B cell (primary cell): ENCODE data around the gene IKBKE. TPM values are rescaled to one million over a fixed set of nuclear protein-coding genes. Genes with fewer than 3 reads are reported as not detected.

ENCODE experiments used
- ATAC-seq: fragments of 200-7000 bp; cut with Tn5 transposase; one replicate; pipeline ENCODE4 v1.10.0; 2021; ENCODE audit warnings: low read depth, mild to moderate bottlenecking, moderate number of reproducible peaks, moderate library complexity
- CTCF ChIA-PET: fragments of 350-600 bp; sonication (Branson Sonifier 250); formaldehyde crosslinking; loops from one replicate; lab custom pipeline; 2021; ENCODE audit warnings: antibody characterized with exemption, inconsistent platforms; lab: Charles Lee
- POLR2A ChIA-PET: fragments of 350-600 bp; sonication (Branson Sonifier 250); formaldehyde crosslinking; loops from one replicate; lab custom pipeline; 2021; ENCODE audit warnings: antibody characterized with exemption; lab: Charles Lee
- DNase-seq: peaks from one replicate; pipeline ENCODE4 v3.0.0; 2013
- H2AFZ ChIP-seq: 2 replicates; pipeline ENCODE4 v1.6.1; 2012; ENCODE audit warnings: mild to moderate bottlenecking, low read depth, low read length; ENCODE audit not compliant: insufficient read depth, poor library complexity, severe bottlenecking
- H3K27ac ChIP-seq, 2 donors: 1 replicate in 1 of 2; 2 replicates in 1 of 2; pipeline ENCODE4 v1.5.1; 2012 to 2013; ENCODE audit warnings: low read length in 2 of 2, mild to moderate bottlenecking in 2 of 2, moderate library complexity in 1 of 2
- H3K27me3 ChIP-seq, 4 experiments: fragments of 200-600 bp in 1 of 4; sonication (generic) in 1 of 4; replicated peaks in 1 of 4; 1 replicate in 2 of 4; 2 replicates in 2 of 4; pipeline versions ENCODE4 v1.6.1 to v1.7.0; 2013 to 2016; ENCODE audit warnings: low read length in 3 of 4, mild to moderate bottlenecking in 2 of 4, mixed read lengths in 1 of 4, moderate library complexity in 1 of 4; ENCODE audit not compliant: insufficient read depth in 4 of 4, control insufficient read depth in 3 of 4; ENCODE audit errors: control extremely low read depth in 1 of 4
- H3K36me3 ChIP-seq, 2 experiments: replicated peaks in 1 of 2; 1 replicate in 1 of 2; 2 replicates in 1 of 2; pipeline versions ENCODE4 v1.6.1 to v1.7.1; 2013; ENCODE audit warnings: low read length in 1 of 2; ENCODE audit not compliant: insufficient read depth in 2 of 2, control insufficient read depth in 1 of 2; ENCODE audit errors: control extremely low read depth in 1 of 2, extremely low read depth in 1 of 2
- H3K4me1 ChIP-seq, 2 donors: fragments of 200-600 bp in 1 of 2; sonication (generic) in 1 of 2; 1 replicate in 1 of 2; 2 replicates in 1 of 2; pipeline versions ENCODE4 v1.5.1 to v1.6.1; 2013 to 2017; ENCODE audit warnings: low read length in 2 of 2; ENCODE audit not compliant: control insufficient read depth in 2 of 2, insufficient read depth in 2 of 2
- H3K4me2 ChIP-seq: replicated peaks from 2 replicates; pipeline ENCODE3; 2012; ENCODE audit warnings: mild to moderate bottlenecking, low read depth, low read length; ENCODE audit not compliant: poor library complexity, severe bottlenecking
- H3K4me3 ChIP-seq, 5 experiments: fragments of 200-600 bp in 1 of 5; sonication (generic) in 1 of 5; 1 replicate in 3 of 5; 2 replicates in 2 of 5; pipeline versions ENCODE4 v1.5.1 to v1.7.0; 2011 to 2016; ENCODE audit warnings: low read length in 4 of 5, mild to moderate bottlenecking in 4 of 5, low read depth in 2 of 5, control low read depth in 1 of 5, moderate library complexity in 1 of 5; ENCODE audit not compliant: insufficient read depth in 1 of 5; ENCODE audit errors: control extremely low read depth in 1 of 5, extremely low read depth in 1 of 5
- H3K79me2 ChIP-seq: fragments of 200-600 bp; sonication (generic); one replicate; pipeline ENCODE4 v1.6.0; 2016; ENCODE audit warnings: low read length; ENCODE audit not compliant: control insufficient read depth, insufficient read depth
- H3K9ac ChIP-seq: fragments of 200-600 bp; sonication (generic); 2 replicates; pipeline ENCODE4 v1.6.1; 2017; ENCODE audit warnings: mild to moderate bottlenecking, low read length, moderate library complexity
- H3K9me3 ChIP-seq, 3 donors: one replicate each; pipeline versions ENCODE4 v1.6.1 to v1.7.1; 2013; ENCODE audit warnings: low read length in 2 of 3; ENCODE audit not compliant: control insufficient read depth in 2 of 3, insufficient read depth in 1 of 3; ENCODE audit errors: control extremely low read depth in 1 of 3
- H4K20me1 ChIP-seq: 2 replicates; pipeline ENCODE4 v1.6.0; 2012; ENCODE audit warnings: mild to moderate bottlenecking, low read length; ENCODE audit not compliant: insufficient read depth, control insufficient read depth, poor library complexity, severe bottlenecking
- H3K27ac Mint-ChIP-seq: one replicate; pipeline ENCODE4 v1.8.0; 2021; ENCODE audit warnings: mixed read lengths
- H3K27me3 Mint-ChIP-seq: one replicate; pipeline ENCODE4 v1.8.0; 2021; ENCODE audit warnings: mixed read lengths
- H3K4me1 Mint-ChIP-seq: one replicate; pipeline ENCODE4 v1.8.0; 2021; ENCODE audit warnings: mixed read lengths
- H3K4me3 Mint-ChIP-seq: one replicate; pipeline ENCODE4 v1.8.0; 2021; ENCODE audit warnings: mixed read lengths
- H3K9me3 Mint-ChIP-seq: one replicate; pipeline ENCODE4 v1.8.0; 2022; ENCODE audit warnings: mixed read lengths; ENCODE audit not compliant: insufficient read depth
- EZH2 ChIP-seq: IDR thresholded peaks from 2 replicates; pipeline ENCODE4 v1.6.1; 2012; ENCODE audit warnings: borderline replicate concordance, low read depth, mild to moderate bottlenecking, moderate library complexity, low read length; ENCODE audit not compliant: insufficient read depth, poor library complexity, severe bottlenecking
- WGBS: methylation state at CpG from one replicate; pipeline ENCODE4 v1.1.5; 2013; ENCODE audit warnings: missing lambda C conversion rate; ENCODE audit not compliant: insufficient coverage; 5-methylcytosine and 5-hydroxymethylcytosine counted together
- intact Hi-C: fragments of 100-400 bp; cut with micrococcal nuclease; formaldehyde crosslinking; loops from one replicate; pipeline ENCODE4 v1.10.0; 2022
- polyA plus RNA-seq: library from polyadenylated mRNA; depleted of rRNA; stranded (reverse); fragments of >200 nt; gene quantifications from 2 replicates; pipeline ENCODE4 v1.2.3, GENCODE V29; 2012
- total RNA-seq, 2 donors: library from RNA; stranded (reverse); fragments of 120-200 nt in 1 of 2; gene quantifications; 1 replicate in 1 of 2; 2 replicates in 1 of 2; pipeline versions ENCODE4 v1.2.3 to v1.2.4, GENCODE V29; 2013 to 2022
- TF ChIP-seq, protein P1 (sequence below): fragments of 200-600 bp; IDR thresholded peaks from one replicate; pipeline ENCODE4 v1.8.0; 2022; ENCODE audit warnings: antibody characterized with exemption, mild to moderate bottlenecking

IKBKE gene
- total and polyA plus RNA-seq, 2 donors (not counting 1 experiment from before 2014, with no cell fraction given) = 40.8 to 55.4 TPM

DNA sequence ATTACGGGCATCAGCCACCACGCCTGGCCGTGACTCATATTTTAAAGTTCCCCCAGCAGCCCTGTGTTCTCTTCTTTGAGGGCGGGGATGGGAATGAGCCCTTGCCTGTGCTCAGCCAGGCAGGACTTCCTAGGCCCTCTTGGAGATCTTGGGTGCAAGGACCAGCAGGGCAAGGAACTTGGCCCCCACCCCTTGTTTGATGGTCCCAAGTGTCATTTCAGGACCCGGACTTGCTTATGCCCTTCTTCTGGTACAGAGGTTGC is 46.4 kb downstream of the IKBKE start:
- ChIA-PET POLR2A (interaction anchor here (1.4 kb wide), 1 partner anchor 9 kb away, joined by 3 read pairs; the partner anchor contains the start of gene RASSF5), CTCF (interaction anchor here (0.7 to 2.6 kb wide), 2 partner anchors 25 to 29 kb away, joined by 3 to 13 read pairs; no protein-coding TSS in a partner anchor)
- H3K4me3 ChIP-seq = no peak overlapping the region
- intact Hi-C loops = loop anchor here (1.0 kb wide), 1 partner anchor 9 kb away; the partner anchor contains the start of gene RASSF5
- H3K4me1 Mint-ChIP-seq = peaks cover 6% of the 10 kb centered on the region
- no peaks in the 10 kb centered on the region for H3K27me3 Mint-ChIP-seq
- H3K27ac ChIP-seq = no peak overlapping the region
- no peaks in the 10 kb centered on the region for H3K36me3 ChIP-seq
- WGBS = 83% methylated on average over 5 of the region's 5 CpGs
- no peak overlapping the region for H3K27ac Mint-ChIP-seq
- H3K27me3 ChIP-seq = peaks cover 0 to 16% (median 2%) of the 10 kb centered on the region in 4 experiments
- H3K79me2 ChIP-seq = no peaks in the 10 kb centered on the region
- ATAC-seq = no peak
- H3K4me3 Mint-ChIP-seq = no peak overlapping the region
- H3K4me1 ChIP-seq = peaks cover 10 to 12% of the 10 kb centered on the region in 2 donors
- TF ChIP-seq, protein P1, sequence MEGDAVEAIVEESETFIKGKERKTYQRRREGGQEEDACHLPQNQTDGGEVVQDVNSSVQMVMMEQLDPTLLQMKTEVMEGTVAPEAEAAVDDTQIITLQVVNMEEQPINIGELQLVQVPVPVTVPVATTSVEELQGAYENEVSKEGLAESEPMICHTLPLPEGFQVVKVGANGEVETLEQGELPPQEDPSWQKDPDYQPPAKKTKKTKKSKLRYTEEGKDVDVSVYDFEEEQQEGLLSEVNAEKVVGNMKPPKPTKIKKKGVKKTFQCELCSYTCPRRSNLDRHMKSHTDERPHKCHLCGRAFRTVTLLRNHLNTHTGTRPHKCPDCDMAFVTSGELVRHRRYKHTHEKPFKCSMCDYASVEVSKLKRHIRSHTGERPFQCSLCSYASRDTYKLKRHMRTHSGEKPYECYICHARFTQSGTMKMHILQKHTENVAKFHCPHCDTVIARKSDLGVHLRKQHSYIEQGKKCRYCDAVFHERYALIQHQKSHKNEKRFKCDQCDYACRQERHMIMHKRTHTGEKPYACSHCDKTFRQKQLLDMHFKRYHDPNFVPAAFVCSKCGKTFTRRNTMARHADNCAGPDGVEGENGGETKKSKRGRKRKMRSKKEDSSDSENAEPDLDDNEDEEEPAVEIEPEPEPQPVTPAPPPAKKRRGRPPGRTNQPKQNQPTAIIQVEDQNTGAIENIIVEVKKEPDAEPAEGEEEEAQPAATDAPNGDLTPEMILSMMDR = no peak
- no peak for TF ChIP-seq EZH2
- no peak overlapping the region for H2AFZ ChIP-seq
- no peak overlapping the region for H3K4me2 ChIP-seq
- DNase-seq = no peak
- no peak overlapping the region for H3K9ac ChIP-seq
- H3K9me3 ChIP-seq = peaks cover 0 to 7% (median 0%) of the 10 kb centered on the region in 3 donors
- H4K20me1 ChIP-seq = no peaks in the 10 kb centered on the region
- H3K9me3 Mint-ChIP-seq = peaks cover 2% of the 10 kb centered on the region

DNA sequence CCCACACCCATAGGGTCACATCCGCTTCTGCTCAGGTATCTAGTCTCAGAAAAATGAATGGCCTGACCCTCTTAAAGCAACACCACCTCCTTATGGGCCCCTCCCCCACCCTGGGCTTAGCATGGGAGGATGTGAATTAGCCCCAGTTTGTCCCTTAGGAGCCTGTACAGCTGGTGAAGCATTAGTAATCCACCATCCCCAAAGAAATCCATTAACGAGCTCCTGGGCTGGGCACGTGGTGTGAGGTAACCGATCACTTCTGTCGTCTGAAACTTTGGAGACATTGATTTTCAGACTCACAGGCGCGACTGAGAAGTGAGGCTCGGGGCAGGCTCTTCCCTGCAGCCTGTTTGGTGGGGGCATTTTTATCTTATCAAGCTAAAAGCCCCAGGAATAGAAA is 47.5 kb downstream of the IKBKE start:
- Histone ChIP-seq H3K4me1 (peaks cover 10 to 12% of the 10 kb centered on the region in 2 donors), H3K9ac (no peak overlapping the region), H4K20me1 (no peaks in the 10 kb centered on the region), H3K4me3 (no peak overlapping the region), H3K27ac (no peak overlapping the region), H3K79me2 (no peaks in the 10 kb centered on the region), H3K4me2 (no peak overlapping the region), H3K36me3 (no peaks in the 10 kb centered on the region), H2AFZ (no peak overlapping the region), H3K9me3 (peaks cover 0 to 7% (median 0%) of the 10 kb centered on the region in 3 donors), H3K27me3 (peaks cover 0 to 7% (median 2%) of the 10 kb centered on the region in 4 experiments)
- Mint-ChIP-seq H3K9me3 (peaks cover 2% of the 10 kb centered on the region), H3K27me3 (no peaks in the 10 kb centered on the region), H3K27ac (no peak overlapping the region), H3K4me3 (no peak overlapping the region), H3K4me1 (peaks cover 6% of the 10 kb centered on the region)
- ATAC-seq = no peak
- CTCF ChIA-PET = interaction anchor here (0.5 to 2.6 kb wide), 3 partner anchors 27 to 491 kb away, joined by 3 to 13 read pairs (median 4); no protein-coding TSS in a partner anchor
- 100% methylated on average over 8 of the region's 8 CpGs for WGBS
- intact Hi-C loops = no loop called here
- no peak for DNase-seq
- TF ChIP-seq, protein P1 = no peak
- no peak for TF ChIP-seq EZH2
- POLR2A ChIA-PET = no interaction called here
